ENCODE results near the gene CAMK1D.

Gene CAMK1D

GRCh38 chr10:12788277-12788676, 438.9 kb downstream of the CAMK1D start (continued):
- TF ChIP-seq PRDM10 (tag by site-specific recombination; IDR thresholded peaks at IDR 0.05) = no peak

- no peaks in the 10 kb centered on the region for H3K4me1 ChIP-seq (ENCODE audit: control insufficient read depth, insufficient read depth, low read length)
- TF ChIP-seq ZNF610 (tag by site-specific recombination; IDR thresholded peaks at IDR 0.05; ENCODE audit: borderline replicate concordance) = no peak
- TF ChIP-seq ZNF558 (tag by site-specific recombination; IDR thresholded peaks at IDR 0.05) = no peak
- CTCF ChIA-PET = no interaction called here
- H3K9me3 ChIP-seq (ENCODE audit: control insufficient read depth, insufficient read depth, low read depth, low read length) = no peaks in the 10 kb centered on the region
- H3K4me3 ChIP-seq (ENCODE audit: low read depth, low read length) = no peak overlapping the region
- H3K27ac ChIP-seq (ENCODE audit: extremely low read depth, low read depth, low read length) = no peak overlapping the region
- POLR2A ChIA-PET = no interaction called here
- H3K36me3 ChIP-seq (ENCODE audit: control insufficient read depth in 2 of 2, insufficient read depth in 1 of 2, low read length in 2 of 2) = no peaks in the 10 kb centered on the region
These were observed 440.9 kb downstream of the CAMK1D start for GRCh38 chr10:12790270-12790669.

- peak; percentile 84 for TF ChIP-seq SETDB1 (IDR thresholded peaks at IDR 0.05; ENCODE audit: insufficient read length, low read length)
- TF ChIP-seq KLF16 (tag by site-specific recombination; IDR thresholded peaks at IDR 0.05) = no peak
- TF ChIP-seq TRIM28 (IDR thresholded peaks at IDR 0.05; ENCODE audit: borderline replicate concordance, low read length) = peak; percentile 52; the same call in 1 of the 2 replicates
These were observed 442.4 kb downstream of the CAMK1D start for GRCh38 chr10:12791728-12792127.

GRCh38 chr10:12792889-12793556, 443.7 kb downstream of the CAMK1D start:
- H3K36me3 ChIP-seq (ENCODE audit: control insufficient read depth in 2 of 2, insufficient read depth in 1 of 2, low read length in 2 of 2) = no peaks in the 10 kb centered on the region
- 0 out of 2 replicates have a peak, but pooled peaks cover 3% of the 10 kb centered on the region for H3K4me1 ChIP-seq (ENCODE audit: control insufficient read depth, insufficient read depth, low read length)
- H3K27ac ChIP-seq (ENCODE audit: extremely low read depth, low read depth, low read length) = no peak overlapping the region
- no peaks in the 10 kb centered on the region for H3K9me3 ChIP-seq (ENCODE audit: control insufficient read depth, insufficient read depth, low read depth, low read length)
- no peak overlapping the region for H3K4me3 ChIP-seq (ENCODE audit: low read depth, low read length)
- CTCF ChIA-PET = interaction anchor here (0.7 to 1.6 kb wide), 2 partner anchors 10 to 125 kb away, joined by 3 to 4 read pairs; no protein-coding TSS in a partner anchor
- POLR2A ChIA-PET = no interaction called here
- TF ChIP-seq SP2 (tag by site-specific recombination; IDR thresholded peaks at IDR 0.05) (no peak), ZNF221 (tag by site-specific recombination; IDR thresholded peaks at IDR 0.05; ENCODE audit: borderline replicate concordance) (no peak), ZNF248 (tag by site-specific recombination; IDR thresholded peaks at IDR 0.05) (no peak), ZNF416 (tag by site-specific recombination; IDR thresholded peaks at IDR 0.05) (no peak), HOXA7 (CRISPR knock-in tag; IDR thresholded peaks at IDR 0.05; ENCODE audit: borderline replicate concordance) (no peak), ZNF488 (tag by site-specific recombination; IDR thresholded peaks at IDR 0.05) (no peak), ZNF133 (tag by site-specific recombination; IDR thresholded peaks at IDR 0.05) (no peak), ZNF692 (tag by site-specific recombination; IDR thresholded peaks at IDR 0.05) (no peak), ZNF112 (tag by site-specific recombination; IDR thresholded peaks at IDR 0.05) (no peak), ZNF132 (tag by site-specific recombination; IDR thresholded peaks at IDR 0.05; ENCODE audit: borderline replicate concordance) (no peak), KLF17 (tag by site-specific recombination; IDR thresholded peaks at IDR 0.05) (no peak), ZNF701 (tag by site-specific recombination; IDR thresholded peaks at IDR 0.05) (no peak), HOXC10 (CRISPR knock-in tag; IDR thresholded peaks at IDR 0.05) (no peak), ZNF776 (tag by site-specific recombination; IDR thresholded peaks at IDR 0.05; ENCODE audit: borderline replicate concordance) (no peak), YY1 (tag by site-specific recombination; IDR thresholded peaks at IDR 0.05) (no peak)

More at GRCh38 chr10:12791728-12792127, 442.4 kb downstream of the CAMK1D start:
- H3K36me3 ChIP-seq (ENCODE audit: control insufficient read depth in 2 of 2, insufficient read depth in 1 of 2, low read length in 2 of 2) = no peaks in the 10 kb centered on the region
- POLR2A ChIA-PET = no interaction called here
- no peaks in the 10 kb centered on the region for H3K9me3 ChIP-seq (ENCODE audit: control insufficient read depth, insufficient read depth, low read depth, low read length)
- H3K27ac ChIP-seq (ENCODE audit: extremely low read depth, low read depth, low read length) = no peak overlapping the region
- CTCF ChIA-PET = no interaction called here
- H3K4me3 ChIP-seq (ENCODE audit: low read depth, low read length) = no peak overlapping the region
- H3K4me1 ChIP-seq (ENCODE audit: control insufficient read depth, insufficient read depth, low read length) = 0 out of 2 replicates have a peak, but pooled peaks cover 3% of the 10 kb centered on the region

All from HEK293 (cell line).